Measurements from ENCODE around the gene PSMA4. TPM values are rescaled to one million over a fixed set of nuclear protein-coding genes. Genes with fewer than 3 reads are reported as not detected.

PSMA4 gene
- 163 to 176 TPM (median 165 TPM) in 3 replicates for total RNA-seq

DNA sequence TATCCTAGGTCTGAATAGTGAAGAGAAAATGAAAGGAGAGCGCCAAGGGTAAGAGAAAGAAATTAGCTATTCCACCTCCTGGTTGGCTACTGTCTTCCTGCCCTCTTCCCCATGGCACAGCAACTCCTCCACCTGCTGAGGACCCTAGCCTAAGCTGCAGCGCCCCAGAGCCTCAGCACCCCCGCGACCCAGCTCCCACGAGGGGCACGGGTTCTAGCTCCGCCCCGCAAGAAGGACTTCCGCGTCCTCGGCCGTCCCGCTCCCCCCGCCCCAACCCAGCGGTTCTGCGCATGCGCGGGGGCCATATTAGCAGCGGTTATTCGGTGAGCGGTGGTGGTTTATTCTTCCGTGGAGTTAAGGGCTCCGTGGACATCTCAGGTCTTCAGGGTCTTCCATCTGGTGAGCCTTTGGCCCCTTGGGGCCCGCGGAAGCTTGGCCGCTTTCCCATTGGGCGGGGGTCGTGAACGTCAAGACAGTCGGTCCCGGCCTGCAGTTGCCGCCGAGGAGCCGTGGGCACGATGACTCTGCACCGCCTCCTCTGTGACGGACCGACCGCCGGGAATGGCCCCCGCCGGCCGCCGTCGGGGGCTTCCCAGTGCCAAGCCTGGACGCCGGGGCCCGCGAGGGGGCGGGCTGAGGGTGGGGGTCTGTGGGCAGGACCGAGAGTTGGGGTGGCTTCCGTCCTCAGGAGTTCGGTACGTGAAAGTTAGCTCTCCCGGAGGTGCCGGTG, at the start of gene PSMA4:
Gene PSMA4, plus strand, starts transcription at position 304 of the 730 bp plus-strand sequence. CDS start 1,484 bp downstream, outside the sequence.
- H3K9me3 Mint-ChIP-seq, result no peaks in the 10 kb centered on the region
- no peaks in the 10 kb centered on the region for H3K27me3 Mint-ChIP-seq (ENCODE audit: low read depth)
- H3K4me3 Mint-ChIP-seq, result peak within 1 kb of the TSS; percentile 95
- H3K27ac Mint-ChIP-seq, result peak within 1 kb of the TSS; percentile 98
- DNase-seq (ENCODE audit: low spot score in 2 of 2, unreplicated experiment in 2 of 2), result peak; percentile 86 to 95
- peaks cover 16% of the 10 kb centered on the region for H3K4me1 Mint-ChIP-seq
- TF ChIP-seq, protein P1, sequence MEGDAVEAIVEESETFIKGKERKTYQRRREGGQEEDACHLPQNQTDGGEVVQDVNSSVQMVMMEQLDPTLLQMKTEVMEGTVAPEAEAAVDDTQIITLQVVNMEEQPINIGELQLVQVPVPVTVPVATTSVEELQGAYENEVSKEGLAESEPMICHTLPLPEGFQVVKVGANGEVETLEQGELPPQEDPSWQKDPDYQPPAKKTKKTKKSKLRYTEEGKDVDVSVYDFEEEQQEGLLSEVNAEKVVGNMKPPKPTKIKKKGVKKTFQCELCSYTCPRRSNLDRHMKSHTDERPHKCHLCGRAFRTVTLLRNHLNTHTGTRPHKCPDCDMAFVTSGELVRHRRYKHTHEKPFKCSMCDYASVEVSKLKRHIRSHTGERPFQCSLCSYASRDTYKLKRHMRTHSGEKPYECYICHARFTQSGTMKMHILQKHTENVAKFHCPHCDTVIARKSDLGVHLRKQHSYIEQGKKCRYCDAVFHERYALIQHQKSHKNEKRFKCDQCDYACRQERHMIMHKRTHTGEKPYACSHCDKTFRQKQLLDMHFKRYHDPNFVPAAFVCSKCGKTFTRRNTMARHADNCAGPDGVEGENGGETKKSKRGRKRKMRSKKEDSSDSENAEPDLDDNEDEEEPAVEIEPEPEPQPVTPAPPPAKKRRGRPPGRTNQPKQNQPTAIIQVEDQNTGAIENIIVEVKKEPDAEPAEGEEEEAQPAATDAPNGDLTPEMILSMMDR (IDR thresholded peaks at IDR 0.05; ENCODE audit: unreplicated experiment), result no peak
- H3K36me3 Mint-ChIP-seq, result peaks cover 14% of the 10 kb centered on the region

DNA sequence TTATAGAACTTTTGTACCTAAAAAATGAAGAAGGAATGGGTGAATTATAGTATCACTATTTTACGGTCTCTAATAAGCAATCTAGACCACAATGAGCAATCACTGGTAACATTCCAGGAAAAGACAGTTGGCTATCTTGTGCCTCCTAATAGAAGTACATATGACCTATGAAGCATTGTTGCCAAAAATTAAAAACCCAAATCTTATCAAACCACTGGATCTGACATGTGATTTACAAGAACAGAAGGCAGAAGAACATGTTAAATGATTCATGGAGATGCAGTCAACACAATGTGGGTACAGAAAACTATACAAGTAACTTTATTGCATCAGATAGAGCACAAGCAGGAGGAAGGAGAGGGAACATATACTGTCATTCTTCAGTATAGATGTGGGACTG, 47.4 kb upstream of the PSMA4 start:
- Mint-ChIP-seq H3K4me3 (no peak overlapping the region), H3K27me3 (ENCODE audit: low read depth) (no peaks in the 10 kb centered on the region), H3K27ac (no peak overlapping the region), H3K9me3 (no peaks in the 10 kb centered on the region), H3K36me3 (peaks cover 43% of the 10 kb centered on the region), H3K4me1 (peaks cover 4% of the 10 kb centered on the region)
- TF ChIP-seq, protein P1 (IDR thresholded peaks at IDR 0.05; ENCODE audit: unreplicated experiment), result no peak
- no peak for DNase-seq (ENCODE audit: low spot score in 2 of 2, unreplicated experiment in 2 of 2)

DNA sequence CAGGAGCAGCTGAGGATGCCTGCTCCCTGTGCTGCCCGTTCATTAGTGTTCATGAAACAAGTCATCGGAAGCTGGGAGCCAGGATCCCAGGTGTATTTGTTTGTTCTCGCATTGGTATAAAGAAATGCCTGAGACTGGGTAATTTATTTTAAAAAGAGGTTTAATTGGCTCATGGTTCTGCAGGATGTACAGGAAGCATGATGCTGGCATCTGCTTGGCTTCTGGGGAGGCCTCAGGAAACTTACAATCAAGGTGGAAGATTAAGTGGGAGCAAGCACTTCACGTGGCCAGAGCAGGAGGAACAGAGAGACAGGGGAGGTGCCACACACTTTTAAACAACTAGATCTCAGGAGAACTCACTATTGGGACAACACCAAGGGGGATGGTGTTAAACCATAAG, 38.4 kb upstream of the PSMA4 start:
- no peak for DNase-seq (ENCODE audit: low spot score in 2 of 2, unreplicated experiment in 2 of 2)
- no peak overlapping the region for H3K27ac Mint-ChIP-seq
- H3K4me3 Mint-ChIP-seq, result no peak overlapping the region
- peaks cover 3% of the 10 kb centered on the region for H3K4me1 Mint-ChIP-seq
- H3K9me3 Mint-ChIP-seq, result peaks cover 13% of the 10 kb centered on the region
- H3K27me3 Mint-ChIP-seq (ENCODE audit: low read depth), result no peaks in the 10 kb centered on the region
- peaks cover 31% of the 10 kb centered on the region for H3K36me3 Mint-ChIP-seq
- TF ChIP-seq, protein P1 (IDR thresholded peaks at IDR 0.05; ENCODE audit: unreplicated experiment), result no peak

DNA sequence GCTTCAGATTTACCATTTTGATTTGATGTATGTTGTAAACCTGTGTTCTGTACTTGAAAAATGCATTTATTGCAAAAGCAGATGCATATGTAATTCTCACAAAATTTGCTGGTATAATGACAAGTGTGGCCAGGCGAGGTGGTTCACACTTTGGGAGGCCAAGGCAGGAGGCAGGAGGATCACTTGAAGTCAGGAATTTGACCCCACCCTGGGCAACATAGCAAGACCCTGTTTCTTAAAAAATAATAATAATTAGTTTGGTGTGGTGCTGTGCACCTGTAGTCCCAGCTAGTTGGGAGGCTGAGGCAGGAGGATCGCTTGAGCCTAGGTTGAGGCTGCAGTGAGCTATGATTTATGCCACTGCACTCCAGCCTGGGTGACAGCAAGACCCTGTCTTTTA, 37.6 kb upstream of the PSMA4 start:
- TF ChIP-seq, protein P1 (IDR thresholded peaks at IDR 0.05; ENCODE audit: unreplicated experiment), result no peak
- H3K9me3 Mint-ChIP-seq, result peaks cover 13% of the 10 kb centered on the region
- H3K27ac Mint-ChIP-seq, result no peak overlapping the region
- peaks cover 3% of the 10 kb centered on the region for H3K4me1 Mint-ChIP-seq
- H3K36me3 Mint-ChIP-seq, result peaks cover 27% of the 10 kb centered on the region
- no peak for DNase-seq (ENCODE audit: low spot score in 2 of 2, unreplicated experiment in 2 of 2)
- no peaks in the 10 kb centered on the region for H3K27me3 Mint-ChIP-seq (ENCODE audit: low read depth)
- no peak overlapping the region for H3K4me3 Mint-ChIP-seq

DNA sequence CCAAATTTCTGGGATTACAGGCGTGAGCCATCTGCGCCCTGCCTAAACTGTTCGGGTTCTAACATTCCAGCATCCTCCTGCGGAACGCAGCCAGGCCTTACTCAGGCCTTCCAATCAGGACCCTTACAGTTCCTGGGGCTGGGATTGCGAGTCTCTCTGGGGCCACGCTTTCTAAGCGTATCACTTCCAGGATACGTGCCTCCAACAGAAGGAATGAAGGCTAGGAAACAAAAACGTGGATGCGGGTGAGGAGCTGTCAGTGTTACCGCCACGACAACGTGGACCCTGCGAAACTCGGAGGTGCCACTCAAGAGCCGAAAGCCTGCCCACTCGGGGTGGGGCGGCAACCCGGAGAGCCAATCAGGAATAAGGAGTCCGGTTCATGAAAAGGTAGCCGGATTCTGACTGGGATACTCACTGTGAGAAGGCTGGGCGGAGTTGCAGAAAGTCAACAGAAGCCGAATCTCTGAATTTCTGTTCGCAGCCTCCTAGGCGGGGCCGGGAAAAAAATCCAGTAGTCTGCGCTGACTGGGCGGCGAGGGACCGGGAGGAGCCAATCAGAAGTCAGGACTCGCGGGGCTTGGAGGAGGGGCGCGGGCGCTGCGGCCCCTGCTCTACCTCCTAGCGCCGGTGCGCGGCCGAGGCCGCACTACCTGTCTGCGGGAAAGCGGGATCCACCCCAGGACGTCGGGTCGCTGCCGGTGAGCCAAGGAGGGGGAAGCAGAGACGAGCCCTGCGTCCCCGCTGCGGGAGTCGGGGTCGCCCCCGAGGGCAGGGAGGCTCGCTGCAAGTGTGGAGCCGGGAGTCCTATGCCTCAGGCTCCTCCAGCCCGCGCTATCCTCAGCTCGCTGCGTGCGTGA, 33.0 kb upstream of the PSMA4 start, which contains the start of gene HYKK:
Gene HYKK, plus strand, starts transcription at position 607 of the 860 bp plus-strand sequence. CDS start 5,512 bp downstream, outside the sequence.
- H3K4me1 Mint-ChIP-seq, result peaks cover 12% of the 10 kb centered on the region
- peaks cover 4% of the 10 kb centered on the region for H3K9me3 Mint-ChIP-seq
- H3K4me3 Mint-ChIP-seq, result peak within 1 kb of the TSS; percentile 83
- TF ChIP-seq, protein P1 (IDR thresholded peaks at IDR 0.05; ENCODE audit: unreplicated experiment), result no peak
- no peaks in the 10 kb centered on the region for H3K27me3 Mint-ChIP-seq (ENCODE audit: low read depth)
- DNase-seq (ENCODE audit: low spot score in 2 of 2, unreplicated experiment in 2 of 2), result peak; percentile 88 to 93
- H3K36me3 Mint-ChIP-seq, result peaks cover 1% of the 10 kb centered on the region
- peak within 1 kb of the TSS; percentile 95 for H3K27ac Mint-ChIP-seq

All from mesothelial cell of epicardium (in vitro differentiated cells).